Parathyroid adenoma (tissue), 2 donors: ENCODE measurements around the gene TAF4.

Source experiments
- H2AFZ ChIP-seq: fragments of 300-600 bp; sonication (generic); one replicate; pipeline ENCODE4 v1.7.0; 2017; ENCODE audit warnings: antibody characterized with exemption, mild to moderate bottlenecking
- H3K27ac ChIP-seq: fragments of 300-600 bp; sonication (generic); one replicate; pipeline ENCODE4 v1.7.0; 2017
- H3K27me3 ChIP-seq: fragments of 300-600 bp; sonication (generic); one replicate; pipeline ENCODE4 v1.7.0; 2017; ENCODE audit warnings: low read length; ENCODE audit not compliant: control insufficient read depth, insufficient read depth
- H3K36me3 ChIP-seq: fragments of 300-600 bp; sonication (generic); one replicate; pipeline ENCODE4 v1.7.0; 2017; ENCODE audit warnings: low read length; ENCODE audit not compliant: control insufficient read depth, insufficient read depth
- H3K4me1 ChIP-seq: fragments of 300-600 bp; sonication (generic); one replicate; pipeline ENCODE4 v1.7.0; 2017; ENCODE audit warnings: control low read depth
- H3K4me2 ChIP-seq: fragments of 300-600 bp; sonication (generic); one replicate; pipeline ENCODE4 v1.7.0; 2017; ENCODE audit warnings: low read length
- H3K4me3 ChIP-seq: fragments of 300-600 bp; sonication (generic); one replicate; pipeline ENCODE4 v1.7.0; 2017; ENCODE audit warnings: low read depth, low read length
- H3K79me2 ChIP-seq: fragments of 300-600 bp; sonication (generic); one replicate; pipeline ENCODE4 v1.7.0; 2017; ENCODE audit warnings: control low read depth
- H3K9ac ChIP-seq: fragments of 300-600 bp; sonication (generic); one replicate; pipeline ENCODE4 v1.7.0; 2017; ENCODE audit warnings: mild to moderate bottlenecking
- H3K9me3 ChIP-seq: fragments of 300-600 bp; sonication (generic); one replicate; pipeline ENCODE4 v1.7.0; 2017; ENCODE audit warnings: low read length; ENCODE audit not compliant: control insufficient read depth
- TF ChIP-seq, protein P1 (sequence below): fragments of 300-600 bp; sonication (generic); IDR thresholded peaks from one replicate; pipeline ENCODE4 v1.7.0; 2017; ENCODE audit warnings: antibody characterized with exemption, mild to moderate bottlenecking
- donor health status: primary hyperparathyroidism.

TAF4 gene, protein sequence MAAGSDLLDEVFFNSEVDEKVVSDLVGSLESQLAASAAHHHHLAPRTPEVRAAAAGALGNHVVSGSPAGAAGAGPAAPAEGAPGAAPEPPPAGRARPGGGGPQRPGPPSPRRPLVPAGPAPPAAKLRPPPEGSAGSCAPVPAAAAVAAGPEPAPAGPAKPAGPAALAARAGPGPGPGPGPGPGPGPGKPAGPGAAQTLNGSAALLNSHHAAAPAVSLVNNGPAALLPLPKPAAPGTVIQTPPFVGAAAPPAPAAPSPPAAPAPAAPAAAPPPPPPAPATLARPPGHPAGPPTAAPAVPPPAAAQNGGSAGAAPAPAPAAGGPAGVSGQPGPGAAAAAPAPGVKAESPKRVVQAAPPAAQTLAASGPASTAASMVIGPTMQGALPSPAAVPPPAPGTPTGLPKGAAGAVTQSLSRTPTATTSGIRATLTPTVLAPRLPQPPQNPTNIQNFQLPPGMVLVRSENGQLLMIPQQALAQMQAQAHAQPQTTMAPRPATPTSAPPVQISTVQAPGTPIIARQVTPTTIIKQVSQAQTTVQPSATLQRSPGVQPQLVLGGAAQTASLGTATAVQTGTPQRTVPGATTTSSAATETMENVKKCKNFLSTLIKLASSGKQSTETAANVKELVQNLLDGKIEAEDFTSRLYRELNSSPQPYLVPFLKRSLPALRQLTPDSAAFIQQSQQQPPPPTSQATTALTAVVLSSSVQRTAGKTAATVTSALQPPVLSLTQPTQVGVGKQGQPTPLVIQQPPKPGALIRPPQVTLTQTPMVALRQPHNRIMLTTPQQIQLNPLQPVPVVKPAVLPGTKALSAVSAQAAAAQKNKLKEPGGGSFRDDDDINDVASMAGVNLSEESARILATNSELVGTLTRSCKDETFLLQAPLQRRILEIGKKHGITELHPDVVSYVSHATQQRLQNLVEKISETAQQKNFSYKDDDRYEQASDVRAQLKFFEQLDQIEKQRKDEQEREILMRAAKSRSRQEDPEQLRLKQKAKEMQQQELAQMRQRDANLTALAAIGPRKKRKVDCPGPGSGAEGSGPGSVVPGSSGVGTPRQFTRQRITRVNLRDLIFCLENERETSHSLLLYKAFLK

GRCh38 chr20:62065674-62066338, at the start of gene TAF4:
Gene TAF4 (minus strand): TSS chr20:62065881. CDS start chr20:62065810, 71 bp downstream.
- TF ChIP-seq, protein P1, sequence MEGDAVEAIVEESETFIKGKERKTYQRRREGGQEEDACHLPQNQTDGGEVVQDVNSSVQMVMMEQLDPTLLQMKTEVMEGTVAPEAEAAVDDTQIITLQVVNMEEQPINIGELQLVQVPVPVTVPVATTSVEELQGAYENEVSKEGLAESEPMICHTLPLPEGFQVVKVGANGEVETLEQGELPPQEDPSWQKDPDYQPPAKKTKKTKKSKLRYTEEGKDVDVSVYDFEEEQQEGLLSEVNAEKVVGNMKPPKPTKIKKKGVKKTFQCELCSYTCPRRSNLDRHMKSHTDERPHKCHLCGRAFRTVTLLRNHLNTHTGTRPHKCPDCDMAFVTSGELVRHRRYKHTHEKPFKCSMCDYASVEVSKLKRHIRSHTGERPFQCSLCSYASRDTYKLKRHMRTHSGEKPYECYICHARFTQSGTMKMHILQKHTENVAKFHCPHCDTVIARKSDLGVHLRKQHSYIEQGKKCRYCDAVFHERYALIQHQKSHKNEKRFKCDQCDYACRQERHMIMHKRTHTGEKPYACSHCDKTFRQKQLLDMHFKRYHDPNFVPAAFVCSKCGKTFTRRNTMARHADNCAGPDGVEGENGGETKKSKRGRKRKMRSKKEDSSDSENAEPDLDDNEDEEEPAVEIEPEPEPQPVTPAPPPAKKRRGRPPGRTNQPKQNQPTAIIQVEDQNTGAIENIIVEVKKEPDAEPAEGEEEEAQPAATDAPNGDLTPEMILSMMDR: no peak

DNA sequence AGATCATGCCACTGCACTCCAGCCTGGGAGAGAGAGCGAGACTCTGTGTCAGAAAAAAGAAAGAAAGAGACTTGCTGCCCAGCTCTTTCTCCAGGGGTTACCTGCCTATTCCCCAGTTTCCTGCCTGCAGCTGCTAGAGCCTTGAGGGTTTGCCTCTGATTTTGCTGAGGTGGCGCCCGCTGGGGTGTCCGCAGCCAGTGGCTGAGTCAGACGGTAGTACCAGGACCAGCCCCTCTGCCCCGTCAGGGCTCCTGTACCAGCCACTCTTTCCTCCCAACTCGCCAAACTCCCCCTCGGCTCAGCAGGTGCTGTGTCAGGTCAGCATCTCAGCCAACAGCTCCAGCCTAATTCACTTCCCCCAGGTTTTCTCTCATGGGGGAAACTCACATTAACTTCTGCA, 49.2 kb upstream of the TAF4 start:
- no peak overlapping the region for H3K27ac ChIP-seq
- no peaks in the 10 kb centered on the region for H3K27me3 ChIP-seq
- no peaks in the 10 kb centered on the region for H3K36me3 ChIP-seq
- H3K9me3 ChIP-seq: no peaks in the 10 kb centered on the region
- no peaks in the 10 kb centered on the region for H3K79me2 ChIP-seq
- no peak overlapping the region for H3K4me3 ChIP-seq
- H3K4me2 ChIP-seq: no peak overlapping the region
- H3K4me1 ChIP-seq: no peaks in the 10 kb centered on the region
- TF ChIP-seq, protein P1: no peak
- no peak overlapping the region for H2AFZ ChIP-seq
- no peak overlapping the region for H3K9ac ChIP-seq

More at GRCh38 chr20:62065674-62066338, at the start of gene TAF4:
- Histone ChIP-seq H3K27ac (peak within 1 kb of the TSS; percentile 95), H3K27me3 (no peaks in the 10 kb centered on the region), H3K4me2 (peak within 1 kb of the TSS; percentile 74), H3K4me3 (peak within 1 kb of the TSS; percentile 56), H3K36me3 (no peaks in the 10 kb centered on the region), H3K4me1 (peaks cover 16% of the 10 kb centered on the region), H3K79me2 (peaks cover 34% of the 10 kb centered on the region), H2AFZ (peak within 1 kb of the TSS; percentile 100), H3K9me3 (no peaks in the 10 kb centered on the region), H3K9ac (peak within 1 kb of the TSS; percentile 37)

- Histone ChIP-seq H2AFZ (no peak overlapping the region), H3K9me3 (peaks cover 9% of the 10 kb centered on the region), H3K36me3 (no peaks in the 10 kb centered on the region), H3K79me2 (no peaks in the 10 kb centered on the region), H3K4me2 (no peak overlapping the region), H3K27ac (no peak overlapping the region), H3K27me3 (no peaks in the 10 kb centered on the region), H3K4me1 (no peaks in the 10 kb centered on the region), H3K4me3 (no peak overlapping the region), H3K9ac (no peak overlapping the region)
- TF ChIP-seq, protein P1: no peak
Observed at GRCh38 chr20:62112368-62112767, 46.7 kb upstream of the TAF4 start.

- Histone ChIP-seq H3K4me2 (no peak overlapping the region), H3K9ac (no peak overlapping the region), H3K9me3 (peaks cover 9% of the 10 kb centered on the region), H3K27ac (no peak overlapping the region), H3K79me2 (no peaks in the 10 kb centered on the region), H3K27me3 (no peaks in the 10 kb centered on the region), H3K36me3 (no peaks in the 10 kb centered on the region), H3K4me3 (no peak overlapping the region), H3K4me1 (no peaks in the 10 kb centered on the region), H2AFZ (no peak overlapping the region)
- TF ChIP-seq, protein P1: no peak
Observed at GRCh38 chr20:62111148-62111547, 45.5 kb upstream of the TAF4 start.
